HFFc6 (cell line): Measurements from ENCODE around the gene NEXN. TPM values are rescaled to one million over a fixed set of nuclear protein-coding genes. Genes with fewer than 3 reads are reported as not detected.

ENCODE experiments used
- DNase-seq: peaks from one replicate; pipeline ENCODE4 v3.0.0-alpha.2; 2018
- H3K27ac Mint-ChIP-seq: 2 replicates; pipeline ENCODE4 v1.8.0; 2020; ENCODE audit warnings: mild to moderate bottlenecking, mixed read lengths
- H3K27me3 Mint-ChIP-seq: 2 replicates; pipeline ENCODE4 v1.8.0; 2021; ENCODE audit warnings: mild to moderate bottlenecking, moderate library complexity, mixed read lengths; ENCODE audit not compliant: insufficient read depth
- H3K36me3 Mint-ChIP-seq: 2 replicates; pipeline ENCODE4 v1.8.0; 2021; ENCODE audit warnings: low read depth, mixed read lengths
- H3K4me1 Mint-ChIP-seq: 2 replicates; pipeline ENCODE4 v1.8.0; 2020; ENCODE audit warnings: low read depth, mixed read lengths
- H3K4me3 Mint-ChIP-seq: 2 replicates; pipeline ENCODE4 v1.8.0; 2020; ENCODE audit warnings: mild to moderate bottlenecking, moderate library complexity, mixed read lengths
- H3K9me3 Mint-ChIP-seq: 2 replicates; pipeline ENCODE4 v1.8.0; 2020; ENCODE audit warnings: mild to moderate bottlenecking, mixed read lengths
- total RNA-seq, 6 experiments: library from RNA; stranded (reverse); fragmentation: NEBNext Ultra II Directional; extraction: Animal tissue kit (Norgen Biotek cat#: 25700); gene quantifications; 2 replicates in 1 of 6; 3 replicates in 5 of 6; pipeline ENCODE4 v1.2.3, GENCODE V29; 2021
- TF ChIP-seq, protein P1 (sequence below): fragments of 200-600 bp; sonication (generic); IDR thresholded peaks from 2 replicates; pipeline ENCODE4 v1.5.0; 2021; ENCODE audit warnings: antibody characterized with exemption, mild to moderate bottlenecking

Gene NEXN
- total RNA-seq, 6 experiments from 2014 or later, result 51.9 to 64.6 (median 56.5) TPM

DNA sequence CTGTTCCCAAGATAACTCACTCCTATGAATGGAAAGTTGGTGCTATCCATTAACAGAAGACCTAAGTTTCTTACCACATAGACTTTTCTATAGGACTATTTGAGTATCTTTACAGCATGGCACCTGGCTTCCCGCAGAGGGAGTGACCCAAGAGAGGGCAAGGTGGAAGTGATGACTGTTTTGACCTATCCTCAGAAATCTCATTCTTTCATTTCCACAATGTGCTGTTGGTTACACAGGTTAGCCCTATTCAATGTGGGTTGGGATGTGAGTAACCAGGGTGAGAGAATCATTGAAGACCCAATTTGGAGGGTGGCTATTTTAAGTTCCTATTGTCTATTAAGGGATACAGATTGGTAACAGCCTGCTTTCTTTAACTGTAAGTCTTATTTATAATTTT, 38.3 kb upstream of the NEXN start:
- peaks cover 19% of the 10 kb centered on the region for H3K36me3 Mint-ChIP-seq
- H3K4me3 Mint-ChIP-seq, result no peak overlapping the region
- peaks cover 4% of the 10 kb centered on the region; the same call in 1 of the 2 replicates for H3K4me1 Mint-ChIP-seq
- no peak overlapping the region for H3K27ac Mint-ChIP-seq
- TF ChIP-seq, protein P1, sequence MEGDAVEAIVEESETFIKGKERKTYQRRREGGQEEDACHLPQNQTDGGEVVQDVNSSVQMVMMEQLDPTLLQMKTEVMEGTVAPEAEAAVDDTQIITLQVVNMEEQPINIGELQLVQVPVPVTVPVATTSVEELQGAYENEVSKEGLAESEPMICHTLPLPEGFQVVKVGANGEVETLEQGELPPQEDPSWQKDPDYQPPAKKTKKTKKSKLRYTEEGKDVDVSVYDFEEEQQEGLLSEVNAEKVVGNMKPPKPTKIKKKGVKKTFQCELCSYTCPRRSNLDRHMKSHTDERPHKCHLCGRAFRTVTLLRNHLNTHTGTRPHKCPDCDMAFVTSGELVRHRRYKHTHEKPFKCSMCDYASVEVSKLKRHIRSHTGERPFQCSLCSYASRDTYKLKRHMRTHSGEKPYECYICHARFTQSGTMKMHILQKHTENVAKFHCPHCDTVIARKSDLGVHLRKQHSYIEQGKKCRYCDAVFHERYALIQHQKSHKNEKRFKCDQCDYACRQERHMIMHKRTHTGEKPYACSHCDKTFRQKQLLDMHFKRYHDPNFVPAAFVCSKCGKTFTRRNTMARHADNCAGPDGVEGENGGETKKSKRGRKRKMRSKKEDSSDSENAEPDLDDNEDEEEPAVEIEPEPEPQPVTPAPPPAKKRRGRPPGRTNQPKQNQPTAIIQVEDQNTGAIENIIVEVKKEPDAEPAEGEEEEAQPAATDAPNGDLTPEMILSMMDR, result no peak
- peaks cover 4% of the 10 kb centered on the region for H3K9me3 Mint-ChIP-seq
- no peak for DNase-seq
- no peaks in the 10 kb centered on the region for H3K27me3 Mint-ChIP-seq

DNA sequence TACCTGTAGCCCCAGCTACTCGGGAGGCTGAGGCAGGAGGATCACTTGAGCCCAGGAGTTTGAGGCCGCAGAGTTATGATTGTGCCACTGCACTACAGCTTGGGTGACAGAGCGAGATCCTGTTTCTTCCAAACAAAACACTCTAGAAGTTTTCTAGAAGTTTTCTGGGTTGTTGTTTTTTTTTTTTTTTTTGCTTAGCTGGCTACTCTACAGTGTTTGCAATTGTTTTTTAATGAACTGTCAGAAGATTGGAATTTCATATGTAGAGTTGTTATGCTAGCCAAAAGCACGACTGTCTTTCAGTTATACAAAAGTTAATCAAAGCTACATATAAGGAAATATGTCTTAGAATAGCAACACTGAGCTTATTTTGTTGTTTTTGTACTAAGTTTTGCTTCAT, 30.9 kb upstream of the NEXN start:
- Mint-ChIP-seq H3K27ac (no peak overlapping the region), H3K36me3 (peaks cover 49% of the 10 kb centered on the region), H3K9me3 (peaks cover 30% of the 10 kb centered on the region), H3K4me3 (no peak overlapping the region), H3K27me3 (no peaks in the 10 kb centered on the region; the same call in 1 of the 2 replicates), H3K4me1 (peaks cover 40% of the 10 kb centered on the region)
- TF ChIP-seq, protein P1, result no peak
- no peak for DNase-seq

DNA sequence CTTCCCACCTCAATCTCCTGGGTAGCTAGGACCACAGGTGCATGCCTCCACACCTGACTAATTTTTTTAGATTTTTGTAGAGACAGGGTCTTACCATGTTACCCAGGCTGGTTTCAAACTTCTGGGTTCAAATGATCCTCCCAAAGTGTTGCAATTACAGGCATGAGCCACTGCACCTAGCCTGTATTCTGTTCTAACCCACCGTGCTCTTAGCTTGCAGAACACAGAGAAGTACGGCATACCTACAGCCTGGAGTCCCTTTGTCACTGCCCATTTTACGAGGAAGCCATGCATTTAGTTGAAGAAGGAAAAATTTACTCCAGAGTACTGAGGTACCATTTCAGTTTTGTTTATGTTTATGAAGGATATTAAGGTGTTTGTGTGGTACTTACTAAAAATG, 29.7 kb upstream of the NEXN start:
- TF ChIP-seq, protein P1, result no peak
- Mint-ChIP-seq H3K4me3 (no peak overlapping the region), H3K9me3 (peaks cover 30% of the 10 kb centered on the region), H3K4me1 (peaks cover 40% of the 10 kb centered on the region), H3K36me3 (peaks cover 44% of the 10 kb centered on the region), H3K27me3 (no peaks in the 10 kb centered on the region; the same call in 1 of the 2 replicates), H3K27ac (no peak overlapping the region; the same call in 1 of the 2 replicates)
- DNase-seq, result no peak

DNA sequence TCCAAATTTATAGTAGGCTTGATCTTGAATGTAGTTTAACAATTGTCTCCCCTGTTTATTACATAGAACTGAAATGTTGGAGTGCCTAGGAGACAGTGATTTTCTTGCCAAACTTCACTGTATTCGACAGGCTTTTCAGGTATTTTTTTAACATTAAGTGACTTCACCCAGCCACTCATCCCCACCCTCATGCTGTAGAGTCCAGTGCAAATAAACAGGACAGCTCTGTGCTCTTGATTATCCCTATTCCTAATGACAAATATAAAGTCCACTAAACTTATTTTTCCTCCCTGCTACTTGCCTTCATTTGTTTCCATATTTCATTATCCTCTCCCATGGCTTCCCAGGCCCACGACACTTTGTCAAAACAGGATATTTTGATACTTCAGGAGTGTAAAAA, 29.2 kb upstream of the NEXN start:
- H3K27me3 Mint-ChIP-seq, result no peaks in the 10 kb centered on the region; the same call in 1 of the 2 replicates
- TF ChIP-seq, protein P1, result no peak
- peaks cover 30% of the 10 kb centered on the region for H3K9me3 Mint-ChIP-seq
- H3K4me1 Mint-ChIP-seq, result peaks cover 40% of the 10 kb centered on the region
- H3K4me3 Mint-ChIP-seq, result no peak overlapping the region
- no peak for DNase-seq
- no peak overlapping the region for H3K27ac Mint-ChIP-seq
- peaks cover 39% of the 10 kb centered on the region for H3K36me3 Mint-ChIP-seq

DNA sequence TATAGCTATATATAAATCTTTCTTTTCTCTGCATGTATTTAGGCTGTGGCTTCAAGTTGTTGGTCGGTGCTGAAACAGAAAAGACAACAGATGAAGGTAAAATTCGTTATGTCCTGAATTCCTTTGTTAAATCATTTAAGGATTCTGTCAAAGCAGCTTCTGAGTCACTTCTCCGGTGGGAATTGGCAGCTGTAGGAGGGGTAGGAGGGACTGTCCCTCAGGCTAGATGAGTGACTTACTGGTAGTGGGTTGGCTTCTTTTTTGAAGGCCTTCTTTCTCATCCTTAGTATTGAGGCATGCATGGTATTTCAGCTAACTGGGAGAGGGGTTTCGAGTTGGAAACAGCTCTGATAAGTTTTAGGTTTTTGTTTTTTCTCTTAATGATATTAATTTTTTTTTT, 22.1 kb upstream of the NEXN start:
- TF ChIP-seq, protein P1, result no peak
- Mint-ChIP-seq H3K27ac (no peak overlapping the region), H3K36me3 (peaks cover 8% of the 10 kb centered on the region), H3K4me1 (peaks cover 5% of the 10 kb centered on the region; the same call in 1 of the 2 replicates), H3K4me3 (no peak overlapping the region), H3K9me3 (no peaks in the 10 kb centered on the region), H3K27me3 (no peaks in the 10 kb centered on the region; the same call in 1 of the 2 replicates)
- no peak for DNase-seq

DNA sequence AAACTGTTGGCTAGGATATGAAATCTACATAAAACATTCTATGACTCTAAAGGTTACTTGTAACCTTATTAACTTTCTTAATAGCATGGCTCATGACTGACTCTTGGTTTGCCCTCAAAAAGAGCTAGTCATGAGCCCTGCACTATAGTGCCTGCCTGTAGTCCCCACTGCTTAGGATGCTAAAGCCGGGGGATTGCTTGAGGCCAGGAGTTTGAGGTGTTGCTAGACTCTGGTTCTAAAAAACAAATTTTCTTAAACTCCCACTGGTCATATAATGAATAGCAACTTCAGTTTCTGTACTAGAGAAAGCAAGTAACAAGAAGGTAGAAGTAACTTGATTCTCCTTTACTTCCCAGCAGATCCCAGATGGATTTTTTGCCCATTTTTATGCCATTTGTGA, 15.8 kb upstream of the NEXN start:
- H3K27ac Mint-ChIP-seq, result peak overlapping the region; percentile 43; the same call in 1 of the 2 replicates
- TF ChIP-seq, protein P1, result peak; percentile 17; the same call in 1 of the 2 replicates
- H3K4me1 Mint-ChIP-seq, result peaks cover 39% of the 10 kb centered on the region
- no peaks in the 10 kb centered on the region for H3K27me3 Mint-ChIP-seq
- no peak for DNase-seq
- H3K9me3 Mint-ChIP-seq, result no peaks in the 10 kb centered on the region
- peaks cover 11% of the 10 kb centered on the region; the same call in 1 of the 2 replicates for H3K36me3 Mint-ChIP-seq
- H3K4me3 Mint-ChIP-seq, result no peak overlapping the region
